Ascending aorta (tissue), 2 donors: Measurements from ENCODE around the gene TFB1M. TPM values are rescaled to one million over a fixed set of nuclear protein-coding genes. Genes with fewer than 3 reads are reported as not detected.
"Not testable (repeated sequence)": the region's sequence is repeated elsewhere in the genome, so short reads cannot be mapped to it uniquely, and the experiment has no call there.

Experiments
- DNase-seq, 2 donors: peaks; one replicate each; pipeline ENCODE4 v3.0.0-alpha.2; 2019; ENCODE audit warnings: low spot score in 2 of 2
- H3K27ac ChIP-seq, 2 donors: fragments of 200-600 bp; sonication (generic); one replicate each; pipeline ENCODE4 v1.5.1; 2016 to 2017; ENCODE audit warnings: mild to moderate bottlenecking in 1 of 2
- H3K27me3 ChIP-seq: fragments of 200-600 bp; sonication (generic); one replicate; pipeline ENCODE4 v1.5.1; 2017
- H3K36me3 ChIP-seq, 2 donors: fragments of 200-600 bp; sonication (generic); one replicate each; pipeline ENCODE4 v1.5.1; 2016
- H3K4me1 ChIP-seq, 2 donors: fragments of 200-600 bp; sonication (generic); one replicate each; pipeline ENCODE4 v1.5.1; 2016 to 2017; ENCODE audit warnings: mild to moderate bottlenecking in 1 of 2
- H3K4me3 ChIP-seq, 2 donors: fragments of 200-600 bp; sonication (generic); one replicate each; pipeline ENCODE4 v1.5.1; 2016 to 2017; ENCODE audit warnings: mild to moderate bottlenecking in 1 of 2
- H3K9me3 ChIP-seq, 2 donors: fragments of 200-600 bp; sonication (generic); one replicate each; pipeline ENCODE4 v1.5.1; 2016
- CTCF ChIP-seq, 3 experiments: fragments of 200-600 bp in 2 of 3; fragments of 450-650 bp in 1 of 3; sonication (generic) in 2 of 3; IDR thresholded peaks; one replicate each; pipeline ENCODE4 v1.5.1; 2016 to 2019; ENCODE audit warnings: antibody characterized with exemption in 3 of 3, mild to moderate bottlenecking in 1 of 3, moderate library complexity in 1 of 3
- intact Hi-C: fragments of 100-400 bp; cut with DNase I; formaldehyde crosslinking; loops from one replicate; pipeline ENCODE4 v1.15.1; 2023
- total RNA-seq: library from RNA; depleted of rRNA; stranded (reverse); fragments of >200 nt; gene quantifications from one replicate; pipeline ENCODE4 v1.1.0, GENCODE V29; 2016

Gene TFB1M
- total RNA-seq, 1 donor from 2014 or later = 2.9 TPM

- Histone ChIP-seq H3K9me3 (no peaks in the 10 kb centered on the region), H3K27ac (no peak overlapping the region), H3K4me1 (no peaks in the 10 kb centered on the region), H3K36me3 (no peaks in the 10 kb centered on the region), H3K27me3 (no peaks in the 10 kb centered on the region), H3K4me3 (no peak overlapping the region)
- no peak for DNase-seq
- TF ChIP-seq CTCF (IDR thresholded peaks at IDR 0.05) = no peak
- intact Hi-C loops = no loop called here
Observed at GRCh38 chr6:155234167-155234566, 80.1 kb downstream of the TFB1M start.

- H3K27ac ChIP-seq = no peak overlapping the region
- intact Hi-C loops = no loop called here
- TF ChIP-seq CTCF (IDR thresholded peaks at IDR 0.05) = no peak
- no peaks in the 10 kb centered on the region for H3K9me3 ChIP-seq
- H3K4me1 ChIP-seq = peaks cover 0 to 3% of the 10 kb centered on the region in 2 donors
- H3K27me3 ChIP-seq = no peaks in the 10 kb centered on the region
- no peak for DNase-seq
- H3K36me3 ChIP-seq = no peaks in the 10 kb centered on the region
- no peak overlapping the region for H3K4me3 ChIP-seq
Observed at GRCh38 chr6:155232848-155233247, 81.4 kb downstream of the TFB1M start.

- H3K4me1 ChIP-seq, H3K9me3 ChIP-seq, intact Hi-C loops, H3K36me3 ChIP-seq, DNase-seq, H3K27ac ChIP-seq, H3K4me3 ChIP-seq, H3K27me3 ChIP-seq: not testable (repeated sequence)
Observed at GRCh38 chr6:155230975-155231374, 83.3 kb downstream of the TFB1M start.

- no peak for DNase-seq
- no peak for TF ChIP-seq CTCF (IDR thresholded peaks at IDR 0.05)
- peak overlapping the region; percentile 39 to 50 for H3K27ac ChIP-seq
Observed at GRCh38 chr6:155228546-155229166, 85.6 kb downstream of the TFB1M start.

GRCh38 chr6:155227046-155227445 lies 87.2 kb downstream of the TFB1M start:
- Histone ChIP-seq H3K4me3 (no peak overlapping the region), H3K27ac (no peak overlapping the region), H3K27me3 (no peaks in the 10 kb centered on the region), H3K36me3 (no peaks in the 10 kb centered on the region), H3K4me1 (peaks cover 0 to 5% of the 10 kb centered on the region in 2 donors), H3K9me3 (no peaks in the 10 kb centered on the region)
- DNase-seq = no peak
- TF ChIP-seq CTCF (IDR thresholded peaks at IDR 0.05) = no peak
- intact Hi-C loops = loop anchor here (5.0 kb wide), 1 partner anchor 40 kb away; no protein-coding TSS in a partner anchor

More at GRCh38 chr6:155228546-155229166, 85.6 kb downstream of the TFB1M start:
- peaks cover 0 to 5% of the 10 kb centered on the region in 2 donors for H3K4me1 ChIP-seq
- intact Hi-C loops = loop anchor here (5.0 kb wide), 1 partner anchor 41 kb away; no protein-coding TSS in a partner anchor
- H3K36me3 ChIP-seq = no peaks in the 10 kb centered on the region
- H3K27me3 ChIP-seq = no peaks in the 10 kb centered on the region
- peak overlapping the region; percentile 18 to 48 for H3K4me3 ChIP-seq
- H3K9me3 ChIP-seq = no peaks in the 10 kb centered on the region

GRCh38 chr6:155224618-155225017 lies 89.7 kb downstream of the TFB1M start:
- no peak for TF ChIP-seq CTCF (IDR thresholded peaks at IDR 0.05)
- no peaks in the 10 kb centered on the region for H3K9me3 ChIP-seq
- no peak overlapping the region for H3K4me3 ChIP-seq
- H3K27me3 ChIP-seq = no peaks in the 10 kb centered on the region
- no peak overlapping the region for H3K27ac ChIP-seq
- H3K4me1 ChIP-seq = peaks cover 8 to 17% of the 10 kb centered on the region in 2 donors
- DNase-seq = no peak
- intact Hi-C loops = loop anchor here (5.0 kb wide), 1 partner anchor 37 kb away; no protein-coding TSS in a partner anchor
- H3K36me3 ChIP-seq = no peaks in the 10 kb centered on the region
